Naive B cell (primary cell): ENCODE data around the gene IZUMO1. TPM values are rescaled to one million over a fixed set of nuclear protein-coding genes. Genes with fewer than 3 reads are reported as not detected.
"Not testable (repeated sequence)": the region's sequence is repeated elsewhere in the genome, so short reads cannot be mapped to it uniquely, and the experiment has no call there.

Experiments
- ATAC-seq, 2 donors: fragments of 150-1000 bp; cut with Tn5 transposase; 2 replicates each; pipeline ENCODE4 v1.10.0; 2021; ENCODE audit warnings: low read depth in 2 of 2, mild to moderate bottlenecking in 2 of 2, moderate library complexity in 2 of 2
- DNase-seq: peaks from one replicate; pipeline ENCODE4 v3.0.0; 2022
- H3K27ac Mint-ChIP-seq, 6 donors: one replicate each; pipeline ENCODE4 v1.8.0; 2020 to 2022; ENCODE audit warnings: mild to moderate bottlenecking in 6 of 6, mixed read lengths in 6 of 6, moderate library complexity in 5 of 6, inconsistent platforms in 2 of 6
- H3K27me3 Mint-ChIP-seq, 3 donors: one replicate each; pipeline ENCODE4 v1.8.0; 2021 to 2022; ENCODE audit warnings: mixed read lengths in 3 of 3, mild to moderate bottlenecking in 1 of 3
- H3K36me3 Mint-ChIP-seq, 2 donors: one replicate each; pipeline ENCODE4 v1.8.0; 2020 to 2022; ENCODE audit warnings: mixed read lengths in 2 of 2, inconsistent platforms in 1 of 2, mild to moderate bottlenecking in 1 of 2
- H3K4me1 Mint-ChIP-seq, 3 donors: one replicate each; pipeline ENCODE4 v1.8.0; 2020 to 2022; ENCODE audit warnings: mixed read lengths in 3 of 3, inconsistent platforms in 1 of 3, mild to moderate bottlenecking in 1 of 3, moderate library complexity in 1 of 3
- H3K4me3 Mint-ChIP-seq, 8 donors: one replicate each; pipeline ENCODE4 v1.8.0; 2020 to 2022; ENCODE audit warnings: mild to moderate bottlenecking in 8 of 8, mixed read lengths in 8 of 8, moderate library complexity in 8 of 8, inconsistent platforms in 2 of 8
- H3K9me3 Mint-ChIP-seq, 7 donors: one replicate each; pipeline ENCODE4 v1.8.0; 2020 to 2022; ENCODE audit warnings: mixed read lengths in 7 of 7, mild to moderate bottlenecking in 5 of 7, inconsistent platforms in 2 of 7, moderate library complexity in 1 of 7
- polyA plus RNA-seq, 6 donors: library from polyadenylated mRNA; unstranded; fragments of 300-500 nt; fragmentation: Illumina TruSeq; gene quantifications; one replicate each; pipeline ENCODE4 v1.2.3, GENCODE V29; 2021; ENCODE audit warnings: low read depth in 6 of 6

The IZUMO1 gene
- polyA plus RNA-seq, 6 donors from 2014 or later = not detected

DNA sequence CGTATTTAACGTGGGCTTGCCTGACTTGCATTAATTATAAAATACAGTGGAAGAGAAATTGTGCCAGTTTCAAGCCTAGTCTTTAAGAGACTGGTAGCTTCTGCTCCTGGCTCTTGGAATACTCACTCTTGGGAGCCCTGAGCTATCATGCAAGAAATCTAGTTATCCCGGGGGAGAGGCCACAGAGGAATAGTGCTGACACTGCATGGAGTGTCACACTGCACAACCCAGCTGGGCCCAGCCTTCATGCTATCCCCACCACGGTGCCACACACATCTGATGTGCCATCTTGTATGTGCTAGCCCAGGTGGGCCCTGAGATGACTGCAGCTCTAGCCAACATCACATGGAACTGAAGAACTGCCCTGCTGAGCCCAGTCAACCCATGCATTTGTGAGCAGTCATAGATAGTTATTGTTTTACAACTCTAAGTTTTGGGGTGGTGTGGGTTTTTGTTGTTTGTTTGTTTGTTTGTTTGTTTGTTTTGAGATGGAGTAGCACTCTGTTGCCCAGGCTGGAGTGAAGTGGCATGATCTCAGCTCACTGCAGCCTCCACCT is 35.5 kb downstream of the IZUMO1 start:
- ATAC-seq = no peak
- Mint-ChIP-seq H3K36me3 (no peaks in the 10 kb centered on the region), H3K4me3 (peak overlapping the region in 2 of 8 donors; percentile 54 to 73), H3K27ac (no peak overlapping the region), H3K9me3 (peaks cover 0 to 3% (median 0%) of the 10 kb centered on the region in 7 donors), H3K27me3 (no peaks in the 10 kb centered on the region), H3K4me1 (peaks cover 15 to 30% (median 30%) of the 10 kb centered on the region in 3 donors)
- no peak for DNase-seq

DNA sequence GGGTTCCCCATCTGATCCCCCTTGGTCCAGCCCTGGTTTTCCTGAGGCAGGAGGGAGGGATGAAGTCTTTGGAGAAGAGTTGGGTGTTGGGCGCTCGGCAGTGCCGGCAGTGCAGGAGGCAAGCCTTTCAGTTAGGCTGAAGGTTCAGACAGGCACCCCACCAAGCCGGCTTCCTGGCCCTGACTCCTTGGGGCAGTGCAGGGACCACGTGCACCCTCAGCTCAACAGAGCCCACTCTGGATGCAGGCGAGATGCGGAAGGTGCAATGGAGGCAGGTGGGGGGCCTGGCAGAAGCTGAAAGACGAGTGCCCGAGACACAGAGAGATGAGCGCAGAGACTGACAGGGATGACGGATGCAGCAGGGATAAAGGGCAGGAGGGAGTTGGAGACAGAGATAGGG is 38.2 kb downstream of the IZUMO1 start:
- DNase-seq = no peak
- Mint-ChIP-seq H3K36me3 (no peaks in the 10 kb centered on the region), H3K4me3 (peak overlapping the region in 1 of 8 donors; percentile 82), H3K9me3 (peaks cover 0 to 3% (median 0%) of the 10 kb centered on the region in 7 donors), H3K27me3 (no peaks in the 10 kb centered on the region), H3K4me1 (peaks cover 4 to 13% (median 13%) of the 10 kb centered on the region in 3 donors), H3K27ac (peak overlapping the region in 1 of 6 donors; percentile 54)
- ATAC-seq = no peak

DNA sequence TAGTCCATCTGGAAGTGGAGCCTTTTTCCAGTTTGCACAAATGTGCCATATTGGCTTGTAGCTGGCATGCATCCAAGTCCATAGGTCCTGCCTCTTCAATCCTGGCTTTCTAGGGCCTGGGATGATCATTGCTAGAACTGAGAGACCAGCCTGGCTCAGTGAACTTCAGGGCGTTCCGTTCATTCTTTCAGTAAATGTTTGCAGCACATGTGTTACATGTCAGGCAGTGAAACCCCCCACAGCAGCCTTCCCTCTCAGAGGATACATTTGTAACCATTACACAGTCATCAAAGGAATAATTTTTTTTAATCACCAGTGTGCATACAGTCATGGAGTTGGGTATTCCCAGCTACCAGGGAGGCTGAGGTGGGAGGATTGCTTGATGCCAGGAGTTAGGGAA is 41.3 kb downstream of the IZUMO1 start:
- DNase-seq (no peak), ATAC-seq (no peak)
- no peak overlapping the region for H3K4me3 Mint-ChIP-seq
- H3K27me3 Mint-ChIP-seq = no peaks in the 10 kb centered on the region
- peaks cover 0 to 3% (median 0%) of the 10 kb centered on the region in 7 donors for H3K9me3 Mint-ChIP-seq
- no peaks in the 10 kb centered on the region for H3K36me3 Mint-ChIP-seq
- peak overlapping the region in 1 of 6 donors; percentile 59 for H3K27ac Mint-ChIP-seq
- peaks cover 0 to 4% (median 0%) of the 10 kb centered on the region in 3 donors for H3K4me1 Mint-ChIP-seq

DNA sequence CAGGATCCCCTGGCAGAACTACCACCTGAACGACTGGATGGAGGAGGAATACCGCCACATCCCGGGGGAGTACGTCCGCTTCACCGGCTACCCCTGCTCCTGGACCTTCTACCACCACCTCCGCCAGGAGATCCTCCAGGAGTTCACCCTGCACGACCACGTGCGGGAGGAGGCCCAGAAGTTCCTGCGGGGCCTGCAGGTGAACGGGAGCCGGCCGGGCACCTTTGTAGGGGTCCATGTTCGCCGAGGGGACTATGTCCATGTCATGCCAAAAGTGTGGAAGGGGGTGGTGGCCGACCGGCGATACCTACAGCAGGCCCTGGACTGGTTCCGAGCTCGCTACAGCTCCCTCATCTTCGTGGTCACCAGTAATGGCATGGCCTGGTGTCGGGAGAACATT is 43.4 kb downstream of the IZUMO1 start:
- no peak for DNase-seq
- H3K4me1 Mint-ChIP-seq = peaks cover 0 to 2% (median 0%) of the 10 kb centered on the region in 3 donors
- H3K27me3 Mint-ChIP-seq = peaks cover 0 to 7% (median 6%) of the 10 kb centered on the region in 3 donors
- peak overlapping the region in 1 of 6 donors; percentile 54 for H3K27ac Mint-ChIP-seq
- no peak for ATAC-seq
- no peak overlapping the region for H3K4me3 Mint-ChIP-seq
- H3K36me3 Mint-ChIP-seq = no peaks in the 10 kb centered on the region
- no peaks in the 10 kb centered on the region for H3K9me3 Mint-ChIP-seq

DNA sequence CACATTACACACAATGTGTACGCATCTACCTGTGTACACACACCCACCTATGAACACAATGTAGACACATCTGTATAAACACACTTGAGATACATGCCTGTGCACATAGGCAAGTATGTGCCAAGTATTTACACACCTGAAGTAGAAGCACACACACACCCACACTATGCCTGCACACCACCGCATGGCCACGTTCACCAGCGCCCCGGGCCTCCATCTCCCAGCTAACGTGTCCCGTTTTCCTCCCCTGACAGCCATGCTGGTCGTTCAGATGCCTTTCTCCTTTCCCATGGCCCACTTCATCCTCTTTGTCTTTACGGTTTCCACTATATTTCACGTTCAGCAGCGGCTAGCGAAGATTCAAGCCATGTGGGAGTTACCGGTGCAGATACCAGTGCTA is 44.0 kb downstream of the IZUMO1 start:
- Mint-ChIP-seq H3K27ac (peak overlapping the region in 1 of 6 donors; percentile 28), H3K36me3 (no peaks in the 10 kb centered on the region), H3K9me3 (no peaks in the 10 kb centered on the region), H3K4me3 (no peak overlapping the region), H3K4me1 (peaks cover 0 to under 1% (median 0%) of the 10 kb centered on the region in 3 donors), H3K27me3 (peaks cover 0 to 12% (median 10%) of the 10 kb centered on the region in 3 donors)
- no peak for ATAC-seq
- no peak for DNase-seq

DNA sequence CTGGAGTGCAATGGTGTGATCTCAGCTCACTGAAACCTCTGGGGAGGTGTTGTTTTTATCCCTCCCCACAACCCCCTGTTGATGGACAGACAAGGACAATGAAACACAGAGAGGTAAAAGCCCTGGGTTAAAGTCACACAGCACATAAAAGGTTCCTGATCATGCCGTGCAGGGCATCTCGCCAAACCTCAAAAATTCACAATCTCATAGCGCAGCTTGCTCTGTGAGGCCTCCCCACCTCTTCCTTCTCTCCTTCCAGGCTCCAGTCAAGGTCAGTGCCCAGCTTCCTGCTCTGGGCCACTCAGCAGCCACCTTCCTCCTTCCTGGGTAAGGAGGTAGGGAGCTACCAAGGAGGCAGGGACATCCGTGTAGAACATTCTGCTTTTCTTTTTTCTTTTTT is 48.7 kb downstream of the IZUMO1 start:
- H3K4me3 Mint-ChIP-seq = peak overlapping the region in 1 of 8 donors; percentile 51
- no peak for ATAC-seq
- peaks cover 9 to 14% (median 12%) of the 10 kb centered on the region in 3 donors for H3K4me1 Mint-ChIP-seq
- DNase-seq = no peak
- H3K27ac Mint-ChIP-seq = peak overlapping the region in 1 of 6 donors; percentile 41
- H3K36me3 Mint-ChIP-seq = no peaks in the 10 kb centered on the region
- H3K9me3 Mint-ChIP-seq = no peaks in the 10 kb centered on the region
- peaks cover 0 to 29% (median 24%) of the 10 kb centered on the region in 3 donors for H3K27me3 Mint-ChIP-seq

DNA sequence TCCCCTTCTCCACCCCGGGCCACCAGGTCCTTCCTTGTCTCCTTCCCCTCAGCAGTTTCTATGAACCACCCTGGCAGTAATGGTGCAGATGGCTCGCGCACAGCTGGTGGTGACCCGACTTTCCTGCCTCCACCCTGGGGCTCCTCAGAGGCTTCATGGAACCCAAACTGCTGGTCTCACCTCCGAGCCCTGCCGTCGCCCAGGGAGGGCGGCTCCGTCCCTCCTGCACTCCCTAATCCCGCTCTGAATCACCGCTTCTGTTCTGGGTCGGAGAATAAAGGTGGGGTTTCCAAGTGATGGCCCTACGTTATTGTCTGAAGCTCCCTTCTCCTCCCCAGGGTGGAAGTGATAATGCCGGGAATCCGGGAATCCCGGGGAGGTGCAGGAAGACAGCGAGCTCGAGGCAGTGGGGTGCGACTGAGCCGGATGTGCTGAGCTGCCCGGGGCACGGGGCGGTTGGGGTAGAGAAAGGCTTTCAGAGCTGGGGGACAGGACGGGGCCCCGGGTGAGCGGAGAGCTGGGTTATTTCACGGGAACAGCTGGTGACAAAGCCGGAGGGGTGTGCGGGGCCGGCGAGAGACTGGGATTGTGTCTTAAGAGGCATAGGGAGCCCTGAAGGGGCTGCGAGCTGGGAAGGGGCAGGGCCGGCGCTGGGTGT is 50.2 kb downstream of the IZUMO1 start:
- peaks cover 0 to 29% (median 24%) of the 10 kb centered on the region in 3 donors for H3K27me3 Mint-ChIP-seq
- ATAC-seq = peak; percentile 54 to 60
- H3K4me1 Mint-ChIP-seq = peaks cover 9 to 14% (median 12%) of the 10 kb centered on the region in 3 donors
- H3K27ac Mint-ChIP-seq = peak overlapping the region in 3 of 6 donors; percentile 72 to 85 (median 84)
- no peak for DNase-seq
- H3K9me3 Mint-ChIP-seq = no peaks in the 10 kb centered on the region
- no peaks in the 10 kb centered on the region for H3K36me3 Mint-ChIP-seq
- peak overlapping the region in 7 of 8 donors; percentile 75 to 86 (median 80) for H3K4me3 Mint-ChIP-seq

DNA sequence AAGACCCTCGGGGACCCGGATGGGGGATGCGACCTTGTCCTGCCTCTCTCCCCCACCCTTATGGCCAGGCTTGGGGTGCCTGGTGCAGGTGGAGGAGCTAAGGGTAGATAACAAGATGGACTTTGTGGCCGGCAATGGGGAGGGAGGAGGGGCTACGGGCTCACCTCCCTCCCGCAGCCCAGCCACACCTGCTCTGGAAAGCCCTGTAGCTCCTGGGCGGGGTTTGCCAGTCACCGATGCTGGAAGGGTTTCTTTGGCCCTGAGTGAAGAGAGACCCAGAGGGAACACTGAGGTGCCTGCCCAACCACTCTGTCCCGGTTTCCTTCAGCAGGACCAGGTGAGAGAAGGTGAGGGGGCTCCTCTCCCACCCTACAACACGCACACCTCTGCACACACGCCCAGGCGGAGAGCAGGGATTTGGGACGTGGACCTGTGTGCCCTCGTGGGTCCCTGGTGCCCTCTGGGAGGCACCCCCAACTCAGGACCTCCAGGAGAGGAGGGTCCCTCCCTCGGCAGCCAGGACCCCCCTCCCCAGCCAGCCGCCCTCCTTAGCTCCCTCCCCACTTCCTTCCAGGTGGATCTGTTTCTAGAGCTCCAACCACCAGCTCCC is 50.9 kb downstream of the IZUMO1 start, which contains the start of gene FUT2:
Gene FUT2 (plus strand): TSS at position 229 of the 610 bp plus-strand sequence. CDS start 6,986 bp downstream, outside the sequence.
- no peak for DNase-seq
- H3K4me3 Mint-ChIP-seq = peak within 1 kb of the TSS in 7 of 8 donors; percentile 75 to 86 (median 80)
- ATAC-seq = no peak
- no peaks in the 10 kb centered on the region for H3K9me3 Mint-ChIP-seq
- H3K4me1 Mint-ChIP-seq = peaks cover 9 to 14% (median 12%) of the 10 kb centered on the region in 3 donors
- H3K27me3 Mint-ChIP-seq = peaks cover 0 to 29% (median 24%) of the 10 kb centered on the region in 3 donors
- no peaks in the 10 kb centered on the region for H3K36me3 Mint-ChIP-seq
- peak within 1 kb of the TSS in 3 of 6 donors; percentile 72 to 85 (median 84) for H3K27ac Mint-ChIP-seq

DNA sequence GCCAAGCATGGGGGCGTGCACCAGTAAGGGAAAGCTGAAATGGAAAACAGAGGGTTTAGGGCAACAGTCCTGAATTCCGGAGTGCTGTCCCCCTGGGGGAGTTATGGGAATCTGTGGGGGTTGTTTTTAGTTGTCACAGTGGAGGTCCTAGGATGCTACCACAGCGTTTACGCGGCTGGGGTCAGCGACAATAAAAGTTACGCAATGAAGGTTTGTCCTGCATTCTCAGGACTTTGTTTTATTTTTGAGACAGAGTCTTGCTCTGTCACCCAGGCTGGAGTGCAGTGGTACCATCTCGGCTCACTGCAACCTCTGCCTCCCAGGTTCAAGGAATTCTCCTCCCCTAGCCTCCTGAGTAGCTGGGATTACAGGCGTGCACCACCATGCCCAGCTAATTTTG is 53.1 kb downstream of the IZUMO1 start:
- Mint-ChIP-seq H3K4me1 (peaks cover 9 to 14% (median 12%) of the 10 kb centered on the region in 3 donors), H3K27me3 (peaks cover 0 to 26% (median 21%) of the 10 kb centered on the region in 3 donors), H3K4me3 (peak overlapping the region in 1 of 8 donors; percentile 64)
- ATAC-seq, H3K36me3 Mint-ChIP-seq, H3K27ac Mint-ChIP-seq, DNase-seq, H3K9me3 Mint-ChIP-seq: not testable (repeated sequence)

Other genes starting within 250 kb of the IZUMO1 start
- gene LMTK3, start 235.1 kb downstream of the IZUMO1 start, polyA plus RNA-seq = not detected
- gene SULT2B1, start 194.7 kb downstream of the IZUMO1 start, polyA plus RNA-seq = not detected
- gene SPACA4, start 140.2 kb downstream of the IZUMO1 start, polyA plus RNA-seq = not detected
- under 1 TPM in 1 of 6 donors, not detected in 5; 0.18 TPM for gene FAM83E, start 131.8 kb downstream of the IZUMO1 start, polyA plus RNA-seq
- gene RPL18, start 127.7 kb downstream of the IZUMO1 start, polyA plus RNA-seq = 1,000 to 10,000 TPM; 1,850 to 2,706 (median 2,170) TPM
- 10 to 100 TPM in 4 of 6 donors, 1 to 10 TPM in 2; 5.6 to 16.5 (median 10.8) TPM for gene SPHK2, start 127.4 kb downstream of the IZUMO1 start, polyA plus RNA-seq
- 10 to 100 TPM; 27.6 to 73.8 (median 46.4) TPM for gene DBP, start 109.5 kb downstream of the IZUMO1 start, polyA plus RNA-seq
- gene CA11, start 100.7 kb downstream of the IZUMO1 start, polyA plus RNA-seq = 10 to 100 TPM in 3 of 6 donors, 1 to 10 TPM in 3; 2.8 to 15.2 (median 10.6) TPM
- gene NTN5, start 73.9 kb downstream of the IZUMO1 start, polyA plus RNA-seq = not detected
- gene FUT2, start 50.9 kb downstream of the IZUMO1 start, polyA plus RNA-seq = under 1 TPM in 3 of 6 donors, not detected in 3; 0.11 to 0.26 (median 0.17) TPM
- under 1 TPM in 5 of 6 donors, not detected in 1; 0.21 to 0.70 (median 0.31) TPM for gene MAMSTR, start 27.2 kb downstream of the IZUMO1 start, polyA plus RNA-seq
- gene RASIP1, start 6.3 kb downstream of the IZUMO1 start, polyA plus RNA-seq = under 1 TPM in 1 of 6 donors, not detected in 5; 0.48 TPM
- gene FUT1, start 5.7 kb upstream of the IZUMO1 start, polyA plus RNA-seq = not detected
- not detected for gene FGF21, start 8.6 kb upstream of the IZUMO1 start, polyA plus RNA-seq
- 10 to 100 TPM; 16.3 to 29.5 (median 22.2) TPM for gene BCAT2, start 64.1 kb upstream of the IZUMO1 start, polyA plus RNA-seq
- 1 to 10 TPM in 4 of 6 donors, under 1 TPM in 1, not detected in 1; 1.00 to 3.3 (median 1.4) TPM for gene HSD17B14, start 89.6 kb upstream of the IZUMO1 start, polyA plus RNA-seq
- gene PLEKHA4, start 121.7 kb upstream of the IZUMO1 start, polyA plus RNA-seq = 10 to 100 TPM in 1 of 6 donors, 1 to 10 TPM in 5; 4.4 to 15.3 (median 8.7) TPM
- 100 to 1,000 TPM in 5 of 6 donors, 10 to 100 TPM in 1; 98.9 to 436 (median 172) TPM for gene PPP1R15A, start 125.5 kb upstream of the IZUMO1 start, polyA plus RNA-seq
- gene TULP2, start 151.8 kb upstream of the IZUMO1 start, polyA plus RNA-seq = not detected
- gene NUCB1, start 153.4 kb upstream of the IZUMO1 start, polyA plus RNA-seq = 10 to 100 TPM; 48.8 to 90.6 (median 54.6) TPM
- gene DHDH, start 186.8 kb upstream of the IZUMO1 start, polyA plus RNA-seq = under 1 TPM in 1 of 6 donors, not detected in 5; 0.32 TPM
- 10 to 100 TPM; 56.0 to 88.2 (median 68.3) TPM for gene BAX, start 208.0 kb upstream of the IZUMO1 start, polyA plus RNA-seq
- gene FTL, start 218.4 kb upstream of the IZUMO1 start, polyA plus RNA-seq = 1,000 to 10,000 TPM; 5,752 to 7,301 (median 6,284) TPM
- gene GYS1, start 246.4 kb upstream of the IZUMO1 start, polyA plus RNA-seq = 10 to 100 TPM; 16.0 to 24.1 (median 20.5) TPM
- gene RUVBL2, start 247.0 kb upstream of the IZUMO1 start, polyA plus RNA-seq = 10 to 100 TPM; 39.7 to 63.2 (median 50.0) TPM